K562 (cell line): ENCODE results near the gene COMMD10. TPM values are rescaled to one million over a fixed set of nuclear protein-coding genes. Genes with fewer than 3 reads are reported as not detected.

Experiments used
- ATAC-seq: fragments of 200-7000 bp; cut with Tn5 transposase; 3 replicates; pipeline ENCODE4 v1.9.1; 2020; ENCODE audit warnings: moderate library complexity
- BruUV-seq: library from RNA; stranded (reverse); fragments of 400-500 nt; replicated peaks from 2 replicates; lab custom pipeline; 2021; lab: Mats Ljungman, UMichigan
- CTCF ChIA-PET: fragments of 300-600 bp; formaldehyde crosslinking; extraction: SDS; loops from one replicate; lab custom pipeline; 2021; ENCODE audit warnings: low intra/inter-chr PET ratio; lab: Yijun Ruan, JAX
- POLR2A ChIA-PET: fragments of 300-600, 350-650 bp; sonication (Branson Sonifier 250); formaldehyde crosslinking; extraction: SDS; loops from one replicate; lab custom pipeline; 2021; ENCODE audit warnings: antibody characterized with exemption, inconsistent platforms; lab: Yijun Ruan, JAX
- DNase-seq, 4 experiments: peaks; one replicate each; pipeline versions ENCODE4 v3.0.0 to v3.0.0-alpha.2; 2011 to 2018; ENCODE audit warnings: low spot score in 3 of 4, mixed read lengths in 3 of 4; ENCODE audit errors: extremely low read depth in 1 of 4
- FAIRE-seq: peaks from 2 replicates; lab custom pipeline; 2011; peaks lifted over from hg19 to GRCh38; lab: Jason Lieb, UNC
- H2AFZ ChIP-seq: 2 replicates; pipeline ENCODE4 v1.6.0; 2011; ENCODE audit warnings: low read depth, low read length, control low read depth, inconsistent platforms
- H3K27ac ChIP-seq: fragments of 200-600 bp; 3 replicates; pipeline ENCODE4 v1.8.0; 2011; ENCODE audit warnings: low read depth, mild to moderate bottlenecking, control low read depth, inconsistent platforms, low read length, moderate library complexity, mixed read lengths; ENCODE audit errors: extremely low read depth
- H3K27me3 ChIP-seq, 2 experiments: fragments of 300-600 bp in 1 of 2; 2 replicates in 1 of 2; 3 replicates in 1 of 2; pipeline versions ENCODE4 v1.6.0 to v1.8.0; 2011; ENCODE audit warnings: inconsistent platforms in 2 of 2, low read length in 2 of 2, mild to moderate bottlenecking in 1 of 2, mixed read lengths in 1 of 2, moderate library complexity in 1 of 2; ENCODE audit not compliant: control insufficient read depth in 2 of 2, insufficient read depth in 2 of 2
- H3K36me3 ChIP-seq: fragments of 300-600 bp; 3 replicates; pipeline ENCODE4 v1.8.0; 2011; ENCODE audit warnings: mild to moderate bottlenecking, low read length, inconsistent platforms; ENCODE audit not compliant: control insufficient read depth, insufficient read depth
- H3K4me1 ChIP-seq, 2 experiments: fragments of 200-600 bp in 1 of 2; replicated peaks in 1 of 2; 2 replicates in 1 of 2; 3 replicates in 1 of 2; pipeline versions ENCODE4 v1.5.1 to v1.8.0; 2011; ENCODE audit warnings: inconsistent platforms in 2 of 2, low read length in 2 of 2, mild to moderate bottlenecking in 1 of 2, mixed read lengths in 1 of 2, moderate library complexity in 1 of 2; ENCODE audit not compliant: control insufficient read depth in 2 of 2, insufficient read depth in 2 of 2
- H3K4me2 ChIP-seq: 2 replicates; pipeline ENCODE4 v1.6.1; 2011; ENCODE audit warnings: low read length, control low read depth, inconsistent platforms, mixed read lengths; ENCODE audit not compliant: insufficient read depth
- H3K4me3 ChIP-seq: fragments of 200-600 bp; sonication (generic), shearing (Covaris generic); 2 replicates; pipeline ENCODE4 v1.5.1; 2016; ENCODE audit warnings: control low read depth, inconsistent platforms
- H3K79me2 ChIP-seq: fragments of 200-600 bp; 3 replicates; pipeline ENCODE4 v1.8.0; 2011; ENCODE audit warnings: low read length, inconsistent platforms; ENCODE audit not compliant: control insufficient read depth, insufficient read depth
- H3K9ac ChIP-seq, 2 experiments: 2 replicates each; pipeline versions ENCODE4 v1.6.0 to v1.6.1; 2011; ENCODE audit warnings: low read depth in 2 of 2, low read length in 2 of 2, control low read depth in 1 of 2, inconsistent platforms in 1 of 2, mild to moderate bottlenecking in 1 of 2, mixed read lengths in 1 of 2; ENCODE audit not compliant: insufficient read depth in 1 of 2
- H3K9me1 ChIP-seq: one replicate; pipeline ENCODE4 v1.6.0; 2011; ENCODE audit warnings: inconsistent platforms, mild to moderate bottlenecking, low read length, moderate library complexity; ENCODE audit not compliant: control insufficient read depth, insufficient read depth
- H3K9me3 ChIP-seq: replicated peaks from 2 replicates; pipeline ENCODE4 v1.5.1; 2011; ENCODE audit warnings: low read depth, low read length, inconsistent platforms; ENCODE audit not compliant: control insufficient read depth, insufficient read depth
- H4K20me1 ChIP-seq: replicated peaks from 2 replicates; pipeline ENCODE4 v1.6.1; 2011; ENCODE audit warnings: low read length, inconsistent platforms, mixed read lengths; ENCODE audit not compliant: control insufficient read depth, insufficient read depth
- ASH1L ChIP-seq: fragments of 450-650 bp; IDR thresholded peaks from 2 replicates; pipeline ENCODE4 v1.6.1; 2018; ENCODE audit warnings: borderline replicate concordance, mild to moderate bottlenecking, low read depth; ENCODE audit not compliant: partially characterized antibody
- BCL6 ChIP-seq: fragments of 250-450 bp; sonication (Bioruptor Pico); IDR thresholded peaks from 2 replicates; pipeline ENCODE4 v1.4.0; 2020
- CBFB ChIP-seq: sonication (generic); formaldehyde crosslinking; IDR thresholded peaks from 2 replicates; pipeline ENCODE4 v1.4.0; 2020; ENCODE audit warnings: mild to moderate bottlenecking, missing genetic modification reagents
- JUNB ChIP-seq: fragments of 450-650 bp; formaldehyde crosslinking; conservative IDR thresholded peaks from 2 replicates; pipeline ENCODE4 v1.4.0; 2020; ENCODE audit warnings: mild to moderate bottlenecking
- KAT7 ChIP-seq: sonication (generic); formaldehyde crosslinking; IDR thresholded peaks from 2 replicates; pipeline ENCODE4 v1.8.0; 2022; ENCODE audit warnings: missing genetic modification reagents, mild to moderate bottlenecking, borderline replicate concordance
- KLF13 ChIP-seq: fragments of 450-650 bp; IDR thresholded peaks from 2 replicates; pipeline ENCODE4 v1.6.1; 2016; ENCODE audit warnings: missing genetic modification characterization, low read depth, mild to moderate bottlenecking, missing compliant biosample characterization, moderate library complexity, borderline replicate concordance
- NFXL1 ChIP-seq: fragments of 450-650 bp; formaldehyde crosslinking; IDR thresholded peaks from 2 replicates; pipeline ENCODE4 v1.4.0; 2021; ENCODE audit warnings: mild to moderate bottlenecking
- PML ChIP-seq: IDR thresholded peaks from 2 replicates; pipeline ENCODE4 v1.6.1; 2012; ENCODE audit warnings: low read length, inconsistent platforms
- SNIP1 ChIP-seq: fragments of 450-650 bp; IDR thresholded peaks from 2 replicates; pipeline ENCODE4 v1.7.1; 2017; ENCODE audit warnings: low read depth, mild to moderate bottlenecking
- TAF7 ChIP-seq: fragments of 450-650 bp; IDR thresholded peaks from 2 replicates; pipeline ENCODE4 v1.6.1; 2016; ENCODE audit warnings: missing genetic modification characterization, missing compliant biosample characterization
- ZNF143 ChIP-seq: sonication (generic); formaldehyde crosslinking; IDR thresholded peaks from 2 replicates; pipeline ENCODE4 v1.9.0; 2022; ENCODE audit warnings: mild to moderate bottlenecking, missing genetic modification reagents
- ZNF311 ChIP-seq: fragments of 250-450 bp; sonication (Bioruptor Pico); IDR thresholded peaks from 2 replicates; pipeline ENCODE4 v1.4.0; 2020; ENCODE audit warnings: mild to moderate bottlenecking, moderate library complexity
- ZNF444 ChIP-seq: fragments of 250-450 bp; sonication (Bioruptor Pico); IDR thresholded peaks from 2 replicates; pipeline ENCODE4 v1.4.0; 2020; ENCODE audit warnings: mild to moderate bottlenecking, moderate library complexity
- ZNF644 ChIP-seq: fragments of 200-800 bp; sonication (Bioruptor generic); IDR thresholded peaks from 2 replicates; pipeline ENCODE4 v1.6.1; 2016; ENCODE audit warnings: low read depth, missing genetic modification characterization, missing compliant biosample characterization
- WGBS: fragments of 100-300 bp; shearing (Covaris generic); methylation state at CpG from one replicate; pipeline ENCODE4 v1.1.6; 2016; ENCODE audit warnings: low coverage, mixed read lengths; ENCODE audit not compliant: insufficient coverage; ENCODE audit errors: missing lambda C conversion rate; 5-methylcytosine and 5-hydroxymethylcytosine counted together
- in situ Hi-C: fragments of 300-500 bp; cut with MboI; formaldehyde crosslinking; loops from 4 replicates; pipeline ENCODE4 v1.15.0; 2018; ENCODE audit warnings: inconsistent platforms, mixed read lengths
- intact Hi-C: fragments of 100-400 bp; cut with micrococcal nuclease; formaldehyde crosslinking; loops from 2 replicates; pipeline ENCODE4 v1.14.2; 2022
- polyA plus RNA-seq, 8 experiments: library from polyadenylated mRNA; depleted of rRNA in 4 of 8; stranded (reverse) in 5 of 8; unstranded in 3 of 8; fragments of >200 nt; fragmentation: Nextera tagmentation in 2 of 8; fragmentation: Illumina TruSeq in 1 of 8; extraction: Ambion mirVana in 2 of 8; extraction: Trizol in 1 of 8; gene quantifications; 2 replicates each; pipeline versions ENCODE4 v1.2.1 to v1.2.3, GENCODE V29; 2011 to 2014; ENCODE audit warnings: inconsistent platforms in 1 of 8, missing spikeins in 1 of 8
- total RNA-seq, 7 experiments: library from RNA; depleted of rRNA in 6 of 7; stranded (reverse); fragments of >200 nt in 6 of 7; fragmentation: Illumina TruSeq in 2 of 7; extraction: Trizol in 2 of 7; gene quantifications; 2 replicates each; pipeline versions ENCODE4 v1.2.1 to v1.2.3, GENCODE V29; 2011 to 2021; ENCODE audit warnings: low replicate concordance in 1 of 7

Gene COMMD10
- total and polyA plus RNA-seq, 9 of the 15 experiments (the other 6 are each of a cell fraction or from before 2014, with no cell fraction given), result 17.9 to 101 (median 28.0) TPM

DNA sequence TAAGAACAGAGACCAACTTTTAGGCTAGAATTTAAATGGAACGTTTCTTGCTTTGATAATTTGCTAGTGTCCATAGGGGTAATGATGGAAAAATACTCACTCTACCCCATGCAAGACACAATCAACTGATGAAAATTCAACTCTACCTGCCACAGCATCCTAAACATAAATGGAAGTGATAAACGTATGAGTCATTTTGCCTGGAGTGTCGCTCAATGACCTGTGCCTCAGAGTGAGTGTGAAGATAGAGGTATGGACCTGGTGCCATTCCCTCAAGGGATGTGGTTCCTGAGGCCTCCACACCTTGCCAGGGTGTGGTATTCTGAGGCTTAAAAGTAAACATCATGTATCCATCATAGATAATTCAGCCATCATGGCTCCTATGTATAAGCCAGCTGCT lies 38.6 kb upstream of the COMMD10 start (continued):
- TF ChIP-seq SNIP1 (no peak), JUNB (CRISPR knock-in tag) (no peak), NFXL1 (CRISPR knock-in tag) (no peak), KAT7 (CRISPR knock-in tag) (no peak), KLF13 (tag) (no peak), BCL6 (CRISPR knock-in tag) (no peak)
- TF ChIP-seq, all 486 proteins: peak for 0

DNA sequence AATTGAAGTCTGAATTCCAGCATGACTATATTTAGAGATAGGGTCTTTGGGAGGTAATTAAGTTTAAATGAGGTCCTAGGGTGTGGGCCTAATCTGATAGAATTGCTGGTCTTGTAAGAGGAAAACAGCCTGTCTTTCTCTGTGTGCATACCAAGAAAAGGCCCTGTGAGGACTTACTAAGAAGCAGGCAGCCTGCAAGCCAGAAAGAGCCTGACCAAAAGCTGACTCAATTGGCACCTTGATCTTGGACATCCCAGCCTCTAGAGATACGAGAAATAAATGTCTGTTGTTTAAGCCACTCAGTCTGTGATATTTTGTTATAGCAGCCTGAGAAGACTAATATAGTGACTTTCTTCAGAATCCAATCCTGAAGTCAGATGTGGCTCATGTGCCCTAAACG lies 38.0 kb upstream of the COMMD10 start:
- Histone ChIP-seq H3K9me1 (no peaks in the 10 kb centered on the region), H3K79me2 (no peaks in the 10 kb centered on the region), H3K9me3 (no peaks in the 10 kb centered on the region), H3K4me2 (no peak overlapping the region), H3K27ac (no peak overlapping the region), H3K4me1 (no peaks in the 10 kb centered on the region), H3K4me3 (no peak overlapping the region), H3K9ac (no peak overlapping the region), H2AFZ (no peak overlapping the region), H4K20me1 (no peaks in the 10 kb centered on the region), H3K36me3 (no peaks in the 10 kb centered on the region), H3K27me3 (peaks cover 0 to 11% of the 10 kb centered on the region in 2 experiments; a peak in 2 of 5 replicates)
- POLR2A ChIA-PET, result no interaction called here
- DNase-seq (no peak), FAIRE-seq (no peak), ATAC-seq (no peak)
- TF ChIP-seq ZNF644 (tag), result no peak
- TF ChIP-seq ASH1L, result no peak
- no peak for TF ChIP-seq ZNF444 (CRISPR knock-in tag)
- TF ChIP-seq ZNF143 (CRISPR knock-in tag), result no peak
- no peak for TF ChIP-seq CBFB (CRISPR knock-in tag)
- TF ChIP-seq TAF7, result no peak
- TF ChIP-seq PML, result no peak
- TF ChIP-seq ZNF311 (CRISPR knock-in tag), result no peak
- intact Hi-C loops (no loop called here), in situ Hi-C loops (no loop called here)
- no TSS peak for BruUV-seq
- CTCF ChIA-PET, result no interaction called here
- WGBS, result 0% methylated on average over 2 of the region's 2 CpGs
